Fibroblast of lung (primary cell): Measurements from ENCODE around the gene PNLDC1. TPM values are rescaled to one million over a fixed set of nuclear protein-coding genes. Genes with fewer than 3 reads are reported as not detected.

ENCODE experiments used
- DNase-seq, 2 donors: peaks; one replicate each; pipeline versions ENCODE4 v3.0.0 to v3.0.0-alpha.2; 2010; ENCODE audit warnings: low read depth in 2 of 2
- H2AFZ ChIP-seq: 2 replicates; pipeline ENCODE4 v1.5.1; 2012; ENCODE audit warnings: low read length, control low read depth, inconsistent platforms
- H3K27ac ChIP-seq: 2 replicates; pipeline ENCODE4 v1.5.1; 2011; ENCODE audit warnings: low read length, control low read depth; ENCODE audit not compliant: insufficient read depth
- H3K27me3 ChIP-seq: 2 replicates; pipeline ENCODE4 v1.5.1; 2011; ENCODE audit warnings: mild to moderate bottlenecking, low read length; ENCODE audit not compliant: control insufficient read depth, insufficient read depth
- H3K36me3 ChIP-seq: 2 replicates; pipeline ENCODE4 v1.5.1; 2011; ENCODE audit warnings: low read length; ENCODE audit not compliant: control insufficient read depth, insufficient read depth
- H3K4me1 ChIP-seq: 2 replicates; pipeline ENCODE4 v1.5.1; 2011; ENCODE audit warnings: low read length; ENCODE audit not compliant: control insufficient read depth, insufficient read depth; ENCODE audit errors: extremely low read depth
- H3K4me2 ChIP-seq: 2 replicates; pipeline ENCODE4 v1.5.1; 2011; ENCODE audit warnings: low read length, control low read depth; ENCODE audit not compliant: insufficient read depth; ENCODE audit errors: extremely low read depth
- H3K4me3 ChIP-seq, 4 experiments: fragments of 200-600 bp in 1 of 4; sonication (generic) in 1 of 4; replicated peaks in 1 of 4; 2 replicates each; pipeline ENCODE4 v1.5.1; 2011 to 2016; ENCODE audit warnings: low read length in 4 of 4, low read depth in 3 of 4, mild to moderate bottlenecking in 3 of 4, control low read depth in 2 of 4, inconsistent platforms in 1 of 4, mixed read lengths in 1 of 4; ENCODE audit not compliant: insufficient read depth in 1 of 4; ENCODE audit errors: control extremely low read depth in 1 of 4
- H3K79me2 ChIP-seq: 2 replicates; pipeline ENCODE4 v1.5.1; 2012; ENCODE audit warnings: mild to moderate bottlenecking, low read length, inconsistent platforms; ENCODE audit not compliant: control insufficient read depth, insufficient read depth
- H3K9ac ChIP-seq: 2 replicates; pipeline ENCODE4 v1.5.1; 2011; ENCODE audit warnings: mild to moderate bottlenecking, low read length, control low read depth; ENCODE audit not compliant: insufficient read depth
- H3K9me3 ChIP-seq: 2 replicates; pipeline ENCODE4 v1.5.1; 2012; ENCODE audit warnings: low read depth, low read length; ENCODE audit not compliant: control insufficient read depth, insufficient read depth
- H4K20me1 ChIP-seq: 2 replicates; pipeline ENCODE4 v1.5.1; 2011; ENCODE audit warnings: low read length; ENCODE audit not compliant: control insufficient read depth, insufficient read depth; ENCODE audit errors: extremely low read depth
- EZH2 ChIP-seq: IDR thresholded peaks from 2 replicates; pipeline ENCODE4 v1.5.1; 2012; ENCODE audit warnings: low read length, control low read depth, mild to moderate bottlenecking; ENCODE audit errors: missing control alignments
- polyA plus RNA-seq, 2 donors: library from polyadenylated mRNA; depleted of rRNA in 1 of 2; stranded (reverse) in 1 of 2; unstranded in 1 of 2; fragments of >200 nt; gene quantifications; 2 replicates each; pipeline ENCODE4 v1.2.1, GENCODE V29; 2011 to 2012; ENCODE audit warnings: missing spikeins in 1 of 2
- total RNA-seq: library from RNA; depleted of rRNA; stranded (reverse); fragments of >200 nt; gene quantifications from 2 replicates; pipeline ENCODE4 v1.2.1, GENCODE V29; 2014
- TF ChIP-seq, protein P1 (sequence below), 2 donors: IDR thresholded peaks in 1 of 2; conservative IDR thresholded peaks in 1 of 2; 1 replicate in 1 of 2; 2 replicates in 1 of 2; pipeline ENCODE4 v1.5.1; 2011 to 2012; ENCODE audit warnings: low read length in 2 of 2, control low read depth in 1 of 2, inconsistent platforms in 1 of 2, low read depth in 1 of 2, mild to moderate bottlenecking in 1 of 2

The PNLDC1 gene
- total and polyA plus RNA-seq, 2 donors (not counting 1 experiment from before 2014, with no cell fraction given): not detected

DNA sequence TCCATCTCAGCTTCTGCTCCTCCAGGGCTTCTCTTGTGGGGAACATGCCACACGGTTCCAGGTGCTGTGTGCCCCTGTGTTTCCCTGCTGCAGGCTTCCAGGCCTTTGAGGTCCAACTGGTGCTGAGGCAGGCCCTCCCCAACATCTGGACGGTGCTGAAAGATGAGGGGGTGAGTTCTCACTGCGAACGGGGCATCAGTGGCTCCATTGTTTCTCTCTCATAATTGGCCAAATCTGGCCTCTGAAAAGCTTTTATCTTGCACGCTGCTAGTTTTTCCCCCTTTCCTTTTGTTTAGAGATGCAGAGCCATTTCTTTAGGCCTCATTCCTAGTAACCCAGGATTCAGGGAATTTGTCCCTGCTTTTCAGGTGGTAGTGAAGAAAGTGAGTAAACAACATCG, 8.6 kb downstream of the PNLDC1 start:
- Histone ChIP-seq H3K4me3 (no peak overlapping the region), H3K9me3 (no peaks in the 10 kb centered on the region), H3K36me3 (no peaks in the 10 kb centered on the region), H3K27me3 (no peaks in the 10 kb centered on the region), H3K79me2 (no peaks in the 10 kb centered on the region), H3K4me2 (no peak overlapping the region), H4K20me1 (no peaks in the 10 kb centered on the region), H3K4me1 (no peaks in the 10 kb centered on the region), H3K9ac (no peak overlapping the region), H2AFZ (no peak overlapping the region), H3K27ac (no peak overlapping the region)
- no peak for DNase-seq
- no peak for TF ChIP-seq EZH2

DNA sequence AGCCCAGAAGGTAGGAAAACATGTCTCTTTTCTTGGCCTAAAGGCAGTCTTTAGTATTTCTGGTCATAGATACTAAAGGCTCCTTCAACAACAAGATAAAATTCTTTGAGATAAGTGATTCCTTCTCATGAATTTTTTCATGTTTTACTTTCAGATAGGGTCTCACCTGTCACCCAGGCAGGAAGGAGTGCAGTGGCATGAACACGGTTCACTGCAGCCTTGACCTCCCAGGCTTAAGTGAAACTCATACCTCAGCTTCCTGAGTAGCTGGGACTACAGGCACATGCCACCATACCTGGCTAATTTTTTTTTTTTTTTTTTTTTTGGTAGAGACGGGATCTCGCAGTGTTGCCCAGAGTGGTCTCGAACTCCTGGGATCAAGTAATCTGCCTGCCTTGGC, 9.1 kb downstream of the PNLDC1 start:
- no peaks in the 10 kb centered on the region for H3K36me3 ChIP-seq
- H2AFZ ChIP-seq: no peak overlapping the region
- H3K4me1 ChIP-seq: no peaks in the 10 kb centered on the region
- no peak overlapping the region for H3K4me2 ChIP-seq
- H3K27ac ChIP-seq: no peak overlapping the region
- no peak overlapping the region for H3K4me3 ChIP-seq
- TF ChIP-seq EZH2: no peak
- TF ChIP-seq, protein P1, sequence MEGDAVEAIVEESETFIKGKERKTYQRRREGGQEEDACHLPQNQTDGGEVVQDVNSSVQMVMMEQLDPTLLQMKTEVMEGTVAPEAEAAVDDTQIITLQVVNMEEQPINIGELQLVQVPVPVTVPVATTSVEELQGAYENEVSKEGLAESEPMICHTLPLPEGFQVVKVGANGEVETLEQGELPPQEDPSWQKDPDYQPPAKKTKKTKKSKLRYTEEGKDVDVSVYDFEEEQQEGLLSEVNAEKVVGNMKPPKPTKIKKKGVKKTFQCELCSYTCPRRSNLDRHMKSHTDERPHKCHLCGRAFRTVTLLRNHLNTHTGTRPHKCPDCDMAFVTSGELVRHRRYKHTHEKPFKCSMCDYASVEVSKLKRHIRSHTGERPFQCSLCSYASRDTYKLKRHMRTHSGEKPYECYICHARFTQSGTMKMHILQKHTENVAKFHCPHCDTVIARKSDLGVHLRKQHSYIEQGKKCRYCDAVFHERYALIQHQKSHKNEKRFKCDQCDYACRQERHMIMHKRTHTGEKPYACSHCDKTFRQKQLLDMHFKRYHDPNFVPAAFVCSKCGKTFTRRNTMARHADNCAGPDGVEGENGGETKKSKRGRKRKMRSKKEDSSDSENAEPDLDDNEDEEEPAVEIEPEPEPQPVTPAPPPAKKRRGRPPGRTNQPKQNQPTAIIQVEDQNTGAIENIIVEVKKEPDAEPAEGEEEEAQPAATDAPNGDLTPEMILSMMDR (conservative IDR thresholded peaks at IDR 0.05 in 1 of 2, IDR thresholded peaks at IDR 0.05 in 1 of 2; ENCODE audit: low read depth in 1 of 2, low read length in 2 of 2): no peak
- H4K20me1 ChIP-seq: no peaks in the 10 kb centered on the region
- no peaks in the 10 kb centered on the region for H3K27me3 ChIP-seq
- H3K9ac ChIP-seq: no peak overlapping the region
- DNase-seq: no peak
- no peaks in the 10 kb centered on the region for H3K9me3 ChIP-seq
- H3K79me2 ChIP-seq: no peaks in the 10 kb centered on the region

DNA sequence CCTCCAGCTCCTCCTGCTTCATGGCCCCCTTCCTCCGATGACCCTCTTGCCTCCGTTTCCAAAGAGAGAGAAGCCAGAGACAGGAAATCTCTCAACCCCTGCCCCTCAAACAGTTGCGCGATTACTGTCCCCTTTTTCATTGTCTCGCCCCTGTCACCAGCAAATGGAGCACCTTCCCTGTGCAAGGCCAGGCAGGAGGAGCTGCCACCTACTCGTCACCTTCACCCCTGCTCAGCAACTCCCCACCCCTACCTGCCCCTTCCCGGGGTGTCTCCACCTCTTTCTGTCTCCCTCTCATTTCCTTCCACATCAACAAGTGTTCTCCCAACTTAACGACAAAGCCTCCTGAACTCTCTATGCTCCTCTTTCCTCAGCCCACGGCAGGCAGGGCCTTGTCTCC, 13.7 kb downstream of the PNLDC1 start:
- Histone ChIP-seq H3K36me3 (no peaks in the 10 kb centered on the region), H3K27ac (no peak overlapping the region), H4K20me1 (no peaks in the 10 kb centered on the region), H3K79me2 (no peaks in the 10 kb centered on the region), H3K4me1 (no peaks in the 10 kb centered on the region), H3K9ac (no peak overlapping the region), H3K9me3 (no peaks in the 10 kb centered on the region), H3K4me3 (no peak overlapping the region), H3K4me2 (no peak overlapping the region), H3K27me3 (no peaks in the 10 kb centered on the region), H2AFZ (no peak overlapping the region)
- DNase-seq: no peak
- no peak for TF ChIP-seq EZH2
- TF ChIP-seq, protein P1 (conservative IDR thresholded peaks at IDR 0.05 in 1 of 2, IDR thresholded peaks at IDR 0.05 in 1 of 2; ENCODE audit: low read depth in 1 of 2, low read length in 2 of 2): no peak
